SU-DHL-6 (cell line): ENCODE results near the gene HCFC2.
"Not testable (repeated sequence)": the region's sequence is repeated elsewhere in the genome, so short reads cannot be mapped to it uniquely, and the experiment has no call there.

ENCODE experiments used
- CTCF ChIP-seq: fragments of 200-600 bp; sonication (generic); IDR thresholded peaks from one replicate; pipeline ENCODE4 v1.5.1; 2017; ENCODE audit warnings: antibody characterized with exemption, mild to moderate bottlenecking, low read length, moderate library complexity; ENCODE audit not compliant: insufficient read depth, poor library complexity, severe bottlenecking
- EZH2phosphoT487 ChIP-seq: fragments of 200-600 bp; sonication (generic), shearing (Covaris generic); conservative IDR thresholded peaks from 2 replicates; pipeline ENCODE4 v1.6.1; 2018; ENCODE audit warnings: mild to moderate bottlenecking, antibody characterized with exemption, low read length, moderate library complexity, mixed read lengths

- not testable (repeated sequence) for TF ChIP-seq CTCF, EZH2phosphoT487
Measured at GRCh38 chr12:104030596-104030995, 33.7 kb upstream of the HCFC2 start.
